Articular chondrocyte of knee joint (primary cell): ENCODE results near the gene SPATA1. TPM values are rescaled to one million over a fixed set of nuclear protein-coding genes. Genes with fewer than 3 reads are reported as not detected.

Source experiments
- total RNA-seq: library from RNA; depleted of rRNA; stranded (reverse); fragments of >200 nt; gene quantifications from 2 replicates; pipeline ENCODE4 v1.2.3, GENCODE V29; 2012

SPATA1 gene, protein sequence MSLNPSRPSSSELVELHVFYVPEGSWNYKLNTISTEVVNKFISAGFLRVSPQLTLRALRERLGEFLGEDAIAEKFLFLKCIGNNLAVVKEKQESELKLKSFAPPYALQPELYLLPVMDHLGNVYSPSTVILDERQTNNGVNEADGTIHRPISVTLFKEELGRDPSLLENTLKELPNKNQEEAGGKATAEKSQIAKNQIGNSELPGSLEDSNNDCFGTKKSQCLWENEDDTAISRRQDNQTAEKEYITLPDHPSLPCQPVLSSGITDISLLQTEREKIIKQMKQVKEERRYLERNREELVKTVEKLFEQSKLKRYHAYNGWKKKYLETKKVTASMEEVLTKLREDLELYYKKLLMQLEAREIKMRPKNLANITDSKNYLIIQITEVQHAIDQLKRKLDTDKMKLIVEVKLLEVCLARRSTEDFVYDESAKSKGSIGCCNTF
- total RNA-seq, result 2.2 and 2.8 TPM in 2 replicates

DNA sequence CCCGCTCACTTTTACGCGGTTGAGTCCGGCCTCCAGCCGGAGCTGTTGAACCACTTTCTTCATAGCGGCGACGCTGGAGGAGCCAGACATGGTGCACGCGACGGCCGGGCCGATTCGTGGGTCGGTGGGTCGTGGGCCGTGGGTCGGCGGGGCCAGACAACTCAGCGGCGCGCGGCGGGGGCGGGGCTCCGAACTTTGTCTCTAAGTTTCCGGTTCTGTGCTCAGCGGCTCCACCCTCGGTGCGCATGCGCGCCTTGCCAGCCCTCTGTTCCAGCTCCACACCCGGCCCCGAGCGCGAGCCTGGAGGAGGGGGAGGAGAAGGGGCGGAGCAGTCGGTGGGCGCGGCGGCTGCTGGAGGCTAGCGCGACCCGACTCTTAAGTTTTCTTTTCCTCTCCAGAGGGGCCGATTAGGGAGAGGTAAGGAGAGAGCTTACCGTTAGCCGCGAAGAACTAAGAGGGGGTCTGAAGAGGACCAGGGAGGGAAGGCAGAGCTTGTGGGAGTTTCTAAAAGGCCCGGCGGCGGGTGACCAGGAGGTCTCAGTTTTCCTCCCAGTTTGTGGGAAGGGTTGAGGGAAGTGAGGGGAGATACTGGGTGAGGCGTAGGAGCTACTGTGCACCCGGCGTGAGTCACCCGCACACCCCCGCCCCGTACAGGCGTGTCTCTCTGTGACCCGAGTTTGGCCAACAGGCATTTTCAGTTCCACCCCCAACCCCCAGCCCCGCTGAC, at the start of gene SPATA1, which contains the start of gene GNG5:
SPATA1 (plus strand) TSS at position 385 of the 727 bp plus-strand sequence. CDS start 9,974 bp downstream, outside the sequence.
GNG5 (minus strand) TSS at position 580 of the 727 bp plus-strand sequence; CDS start at position 90, 490 bp downstream.

DNA sequence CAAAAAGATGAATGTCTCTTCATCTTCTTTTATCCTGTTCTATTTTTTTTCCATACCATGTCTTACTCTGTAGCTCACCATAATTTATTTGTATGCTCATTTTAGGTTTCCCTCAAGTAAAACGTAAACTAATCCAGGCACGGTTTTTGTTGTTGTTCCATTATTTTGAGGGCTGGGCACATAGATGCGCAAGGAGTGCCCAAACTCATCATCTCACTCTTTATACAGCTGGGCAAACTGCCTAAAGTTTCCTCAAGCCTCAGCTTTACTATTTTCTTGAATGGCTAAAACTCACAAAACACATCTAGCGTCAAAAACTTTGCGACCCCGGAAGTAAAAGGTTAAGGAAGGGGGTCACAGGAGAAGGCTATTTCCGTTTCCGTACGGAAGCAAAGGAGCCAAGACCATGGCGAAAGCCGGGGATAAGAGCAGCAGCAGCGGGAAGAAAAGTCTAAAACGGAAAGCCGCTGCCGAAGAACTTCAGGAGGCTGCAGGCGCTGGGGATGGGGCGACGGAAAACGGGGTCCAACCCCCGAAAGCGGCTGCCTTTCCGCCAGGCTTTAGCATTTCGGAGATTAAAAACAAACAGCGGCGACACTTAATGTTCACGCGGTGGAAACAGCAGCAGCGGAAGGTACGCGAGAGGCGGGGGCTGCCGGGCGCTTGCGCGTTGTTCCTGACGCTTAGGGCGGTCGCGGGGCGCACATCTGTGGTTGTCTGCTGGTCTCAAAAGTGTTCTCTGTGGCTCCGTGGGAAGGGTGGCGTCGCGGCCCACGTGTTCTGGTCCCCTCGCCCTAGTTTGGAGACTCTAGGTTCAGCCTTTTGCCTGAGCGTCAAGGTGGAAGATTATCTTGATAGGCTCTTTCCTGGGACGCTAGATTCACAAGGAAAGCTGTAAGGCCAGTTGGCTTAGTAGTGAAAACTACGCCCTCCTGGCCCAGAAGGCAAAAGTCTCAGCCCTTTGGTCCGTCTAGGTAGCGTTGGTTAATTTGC, 27.0 kb upstream of the SPATA1 start, which contains the start of gene RPF1:
RPF1 (plus strand) TSS at position 391 of the 993 bp plus-strand sequence; CDS start at position 407, 16 bp downstream.

DNA sequence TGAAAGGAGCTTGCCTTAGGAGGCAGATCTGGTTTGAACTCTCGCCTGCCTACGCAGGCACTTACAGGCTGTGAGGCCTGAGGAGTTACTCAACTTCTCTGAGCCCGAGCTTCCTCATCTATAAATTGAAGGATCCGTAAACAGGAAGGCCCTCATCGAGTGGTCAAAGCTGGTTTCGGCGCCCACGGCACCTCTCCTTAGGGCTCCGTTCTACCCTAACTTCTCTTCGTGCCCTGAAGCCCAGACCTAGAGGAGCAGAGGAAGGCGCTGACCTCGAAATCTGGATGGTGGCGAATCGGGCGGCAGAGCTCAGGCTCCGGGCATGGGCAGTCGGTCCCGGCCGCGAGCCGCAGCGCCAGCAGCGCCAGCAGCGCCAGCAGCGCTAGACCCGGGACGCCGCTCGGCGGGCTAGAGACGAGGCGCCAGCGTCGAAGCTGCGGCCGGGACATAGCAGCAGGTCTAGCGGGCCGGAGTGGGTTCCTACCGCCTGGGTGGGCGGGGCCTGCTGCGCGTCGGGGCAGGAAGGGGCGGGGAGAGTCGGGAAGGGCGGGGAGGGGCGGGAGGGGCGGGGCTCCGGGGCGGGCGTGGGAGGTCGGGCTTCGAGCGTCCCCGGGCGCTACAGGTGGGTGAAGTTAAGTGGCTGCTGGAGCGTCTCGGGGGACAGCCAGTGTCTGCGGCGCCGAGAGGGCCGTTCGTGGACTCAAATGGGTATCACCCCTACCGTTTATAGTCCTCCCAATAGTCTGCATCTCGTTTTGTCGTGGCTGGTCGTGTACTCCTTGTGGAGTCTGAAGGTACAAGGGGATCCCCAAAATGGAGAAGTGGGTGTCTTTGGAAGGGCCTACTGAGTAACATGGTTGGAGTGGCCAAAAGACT, 68.0 kb downstream of the SPATA1 start, which contains the start of gene CTBS:
CTBS (minus strand) TSS at position 474 of the 876 bp plus-strand sequence; CDS start at position 449, 25 bp downstream.

Other genes starting within 250 kb of the SPATA1 start
- gene SAMD13, start 204.7 kb upstream of the SPATA1 start, total RNA-seq, result 0.78 and 0.97 TPM in 2 replicates
- not detected in 2 replicates for gene DNASE2B, start 107.9 kb upstream of the SPATA1 start, total RNA-seq
- gene RPF1, start 27.1 kb upstream of the SPATA1 start, total RNA-seq, result 39.7 and 39.8 TPM in 2 replicates
- 26.5 and 28.1 TPM in 2 replicates for gene GNG5, start 195 bp downstream of the SPATA1 start, total RNA-seq
- gene CTBS, start 68.1 kb downstream of the SPATA1 start, total RNA-seq, result 29.7 and 40.4 TPM in 2 replicates
- gene SSX2IP, start 184.1 kb downstream of the SPATA1 start, total RNA-seq, result 24.3 and 36.1 TPM in 2 replicates